GM21528 (cell line): Measurements from ENCODE around the gene CETP.

ENCODE experiments used
- ATAC-seq: cut with Tn5 transposase; IDR thresholded peaks from one replicate; pipeline ENCODE4 v1.9.1; 2021; ENCODE audit warnings: mild to moderate bottlenecking, moderate library complexity; ENCODE audit not compliant: unreplicated experiment, low FRiP score

Gene CETP

GRCh38 chr16:56961851-56962281 is at the start of gene CETP:
Gene CETP, plus strand, starts transcription at chr16:56961950. Its CDS starts 30 bp downstream, at chr16:56961980.
- no peak for ATAC-seq

DNA sequence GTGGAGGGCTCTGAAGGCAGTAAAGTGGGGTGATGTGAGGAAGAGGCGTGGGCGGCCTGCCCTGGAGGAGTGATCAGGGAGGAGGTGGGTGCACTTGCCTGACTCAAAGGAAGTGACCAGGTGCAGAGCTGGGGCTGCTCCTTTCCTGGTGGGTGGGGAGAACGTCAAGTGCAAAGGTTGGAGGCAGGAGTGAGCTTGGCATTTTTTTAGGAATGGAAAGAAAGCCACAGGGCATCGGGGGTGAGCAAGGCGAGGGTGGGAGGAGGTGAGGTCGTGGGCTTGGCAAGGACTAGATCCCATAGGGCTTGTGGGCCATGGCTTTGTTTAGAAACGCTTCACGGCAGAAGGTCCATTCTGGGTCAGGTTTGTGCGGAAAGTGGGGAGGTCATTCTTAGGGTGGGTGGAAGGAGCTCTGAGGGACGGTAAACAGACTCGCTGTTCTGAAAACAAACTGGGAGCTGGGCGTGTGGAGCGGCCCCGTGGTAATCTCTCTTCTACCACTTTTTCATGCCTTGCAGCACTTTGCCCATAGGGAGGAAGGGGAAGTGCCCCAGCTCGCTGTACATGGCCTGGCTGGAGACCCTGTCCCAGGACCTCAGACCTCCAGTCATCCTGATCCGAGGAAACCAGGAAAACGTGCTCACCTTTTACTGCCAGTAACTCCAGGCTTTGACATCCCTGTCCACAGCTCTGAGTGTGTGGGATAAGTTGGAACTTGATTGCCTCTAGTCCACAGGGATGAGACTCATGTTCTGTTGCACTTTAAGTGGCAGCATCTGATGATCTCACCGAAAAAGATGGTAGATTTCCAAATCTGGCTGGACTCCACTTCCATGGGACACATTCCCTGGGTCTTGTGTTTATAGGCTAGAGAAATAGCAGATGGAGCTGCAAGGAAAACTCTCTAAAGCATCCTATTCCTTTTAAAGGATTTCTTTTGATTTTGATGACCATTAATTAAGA is 48.7 kb upstream of the CETP start:
- no peak for ATAC-seq

- no peak for ATAC-seq
Measured at GRCh38 chr16:56914896-56915295, 46.9 kb upstream of the CETP start.

GRCh38 chr16:56915336-56916119 is 46.2 kb upstream of the CETP start:
- no peak for ATAC-seq

GRCh38 chr16:56916571-56917403 is 45.0 kb upstream of the CETP start:
- ATAC-seq, result peak; percentile 57

GRCh38 chr16:56918467-56919012 is 43.2 kb upstream of the CETP start:
- ATAC-seq, result no peak

DNA sequence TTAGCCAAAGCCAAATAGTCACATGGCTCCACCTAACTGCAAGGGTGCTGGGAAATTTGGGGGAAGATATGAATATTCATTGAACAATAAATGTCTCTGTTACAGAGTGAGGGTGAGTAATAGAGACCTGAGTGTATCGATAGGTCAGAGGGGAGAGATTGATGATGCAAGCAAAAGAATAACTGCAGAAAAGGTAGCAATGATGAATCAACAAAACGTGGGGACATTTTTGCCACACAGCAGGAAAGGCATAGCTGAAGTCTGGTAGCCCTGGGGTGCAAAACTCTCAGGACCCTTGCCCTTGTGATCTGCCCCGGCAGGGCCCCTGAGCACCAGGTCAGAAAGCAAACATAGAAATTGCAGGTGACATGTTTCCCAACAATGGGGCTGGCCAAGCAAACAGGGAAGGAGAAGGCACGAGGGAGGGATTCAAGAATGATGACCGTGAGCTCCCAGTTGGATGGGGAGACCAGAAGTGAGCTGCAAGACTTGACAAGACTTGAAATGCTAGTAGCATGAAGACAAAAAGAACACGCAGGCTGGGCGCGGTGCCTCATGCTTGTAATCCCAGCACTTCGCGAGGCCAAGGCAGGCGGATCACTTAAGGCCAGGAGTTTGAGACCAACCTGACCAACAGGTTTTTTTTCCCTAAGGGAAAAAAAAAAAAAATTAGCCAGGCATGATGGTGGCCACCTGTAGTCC is 42.5 kb upstream of the CETP start:
- ATAC-seq, result no peak

- no peak for ATAC-seq
Measured at GRCh38 chr16:56921571-56921970, 40.2 kb upstream of the CETP start.

- no peak for ATAC-seq
Measured at GRCh38 chr16:56923481-56924091, 38.2 kb upstream of the CETP start.

GRCh38 chr16:56927471-56927870 is 34.3 kb upstream of the CETP start:
- no peak for ATAC-seq

DNA sequence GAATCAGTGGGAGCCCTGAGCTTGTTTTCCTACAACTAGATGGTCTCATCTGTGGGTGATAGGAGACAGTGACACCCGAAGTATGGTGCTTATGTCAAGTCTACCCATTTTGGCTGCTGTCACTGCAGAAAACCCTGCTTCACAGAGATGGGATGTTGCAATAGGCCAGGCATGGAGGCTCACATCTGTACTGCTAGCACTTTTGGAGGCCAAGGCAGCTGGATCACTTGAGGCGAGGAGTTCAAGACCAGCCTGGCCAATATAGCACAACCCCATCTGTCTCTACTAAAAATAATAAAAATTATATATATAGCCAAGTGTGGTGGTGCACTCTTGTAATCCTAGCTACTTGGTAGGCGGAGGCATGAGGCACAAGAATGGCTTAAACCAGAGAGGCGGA is 32.1 kb upstream of the CETP start:
- ATAC-seq, result no peak

- no peak for ATAC-seq
Measured at GRCh38 chr16:56930486-56931270, 31.1 kb upstream of the CETP start.

- peak; percentile 53 for ATAC-seq
Measured at GRCh38 chr16:56931271-56931891, 30.4 kb upstream of the CETP start.

- ATAC-seq, result peak; percentile 84
Measured at GRCh38 chr16:56931892-56932720, 29.6 kb upstream of the CETP start, which contains the start of gene HERPUD1. Gene HERPUD1, plus strand, starts transcription at chr16:56932142. Its CDS starts 103 bp downstream, at chr16:56932245.

DNA sequence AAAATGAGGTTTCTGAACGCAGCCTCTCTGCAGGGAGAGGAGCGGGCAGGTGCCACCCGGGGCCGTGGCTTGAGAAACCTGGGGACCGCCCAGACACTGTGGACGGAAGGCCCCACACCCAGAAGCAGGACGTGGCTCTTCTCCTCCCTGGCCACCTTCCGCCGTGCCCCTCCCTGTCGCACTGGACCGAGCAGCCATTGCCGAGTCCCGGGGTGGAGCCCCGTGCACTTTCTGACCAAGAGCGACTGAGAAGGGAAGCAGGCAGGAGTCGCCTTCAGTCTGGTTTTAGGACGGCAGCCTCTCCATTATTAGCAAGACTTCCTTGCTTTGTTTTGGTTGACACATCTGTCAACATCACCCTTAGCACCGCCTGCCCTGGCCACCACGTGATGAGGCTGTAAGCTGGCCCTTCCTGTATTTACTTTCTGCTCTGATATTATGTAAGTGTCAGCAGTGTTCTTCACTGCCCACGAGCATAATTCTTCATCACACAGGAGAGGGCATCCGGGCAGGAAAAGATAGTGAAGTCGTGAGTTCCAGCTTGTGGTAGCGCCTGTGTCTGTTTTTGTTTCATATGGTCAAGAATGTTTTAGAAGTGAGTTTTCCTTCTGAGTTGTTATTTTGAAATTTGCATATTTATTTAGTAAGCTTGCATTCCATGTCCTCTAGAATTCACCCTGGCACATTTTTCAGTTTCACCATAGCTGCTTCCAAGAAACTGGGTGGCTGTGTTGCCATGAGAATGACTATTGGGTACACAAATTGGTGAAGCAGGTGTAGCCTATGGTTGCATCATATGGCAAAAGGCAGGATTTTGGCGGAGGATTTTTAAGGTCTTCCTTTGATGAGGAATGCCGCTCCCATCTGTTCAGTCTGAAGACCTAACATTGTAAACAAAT is 28.8 kb upstream of the CETP start:
- peak; percentile 18 for ATAC-seq
